ENCODE results near the gene OSGEP.

The OSGEP gene

DNA sequence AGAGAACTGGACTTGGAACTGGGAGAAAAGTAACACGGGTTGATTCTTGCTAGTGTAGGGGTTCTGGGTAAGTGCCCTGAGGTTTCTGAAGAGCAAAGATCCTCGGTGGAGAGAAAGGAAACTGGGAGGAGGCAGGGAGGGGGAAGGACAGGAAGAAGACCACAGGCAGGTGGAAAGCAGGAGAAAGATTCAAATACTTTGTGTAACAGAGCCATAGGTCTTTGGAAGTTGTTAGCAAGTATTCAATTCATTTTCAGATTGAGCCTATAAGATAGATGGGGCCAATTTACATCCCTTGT, 15.9 kb upstream of the OSGEP start:
- peak overlapping the region; percentile 58 for H3K27ac ChIP-seq (ENCODE audit: low read depth, low read length)
- H3K4me1 ChIP-seq (ENCODE audit: control insufficient read depth, low read length) = peaks cover 27% of the 10 kb centered on the region
- TF ChIP-seq, protein P1, sequence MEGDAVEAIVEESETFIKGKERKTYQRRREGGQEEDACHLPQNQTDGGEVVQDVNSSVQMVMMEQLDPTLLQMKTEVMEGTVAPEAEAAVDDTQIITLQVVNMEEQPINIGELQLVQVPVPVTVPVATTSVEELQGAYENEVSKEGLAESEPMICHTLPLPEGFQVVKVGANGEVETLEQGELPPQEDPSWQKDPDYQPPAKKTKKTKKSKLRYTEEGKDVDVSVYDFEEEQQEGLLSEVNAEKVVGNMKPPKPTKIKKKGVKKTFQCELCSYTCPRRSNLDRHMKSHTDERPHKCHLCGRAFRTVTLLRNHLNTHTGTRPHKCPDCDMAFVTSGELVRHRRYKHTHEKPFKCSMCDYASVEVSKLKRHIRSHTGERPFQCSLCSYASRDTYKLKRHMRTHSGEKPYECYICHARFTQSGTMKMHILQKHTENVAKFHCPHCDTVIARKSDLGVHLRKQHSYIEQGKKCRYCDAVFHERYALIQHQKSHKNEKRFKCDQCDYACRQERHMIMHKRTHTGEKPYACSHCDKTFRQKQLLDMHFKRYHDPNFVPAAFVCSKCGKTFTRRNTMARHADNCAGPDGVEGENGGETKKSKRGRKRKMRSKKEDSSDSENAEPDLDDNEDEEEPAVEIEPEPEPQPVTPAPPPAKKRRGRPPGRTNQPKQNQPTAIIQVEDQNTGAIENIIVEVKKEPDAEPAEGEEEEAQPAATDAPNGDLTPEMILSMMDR (IDR thresholded peaks at IDR 0.05; ENCODE audit: low read depth, low read length, poor library complexity, severe bottlenecking) = no peak
- no peak for TF ChIP-seq EZH2phosphoT487 (IDR thresholded peaks at IDR 0.05; ENCODE audit: borderline replicate concordance, low read length)
- H3K27me3 ChIP-seq (ENCODE audit: control insufficient read depth, low read length) = no peaks in the 10 kb centered on the region
- peak overlapping the region; percentile 86 for H3K4me2 ChIP-seq (ENCODE audit: low read length)
- H4K20me1 ChIP-seq (ENCODE audit: control insufficient read depth, insufficient read depth, low read depth, low read length) = peaks cover 19% of the 10 kb centered on the region
- no peaks in the 10 kb centered on the region for H3K9me3 ChIP-seq (ENCODE audit: control insufficient read depth, insufficient read depth, low read length)
- peaks cover 58% of the 10 kb centered on the region for H3K79me2 ChIP-seq (ENCODE audit: control insufficient read depth, low read length)
- peaks cover 58% of the 10 kb centered on the region for H3K36me3 ChIP-seq (ENCODE audit: control insufficient read depth, low read length)
- H3K9me2 ChIP-seq (replicated peaks; ENCODE audit: control insufficient read depth, low read length) = no peaks in the 10 kb centered on the region
- peak overlapping the region; percentile 87 for H3K4me3 ChIP-seq (ENCODE audit: low read length)
- H3F3A ChIP-seq (ENCODE audit: control insufficient read depth, insufficient read depth) = no peaks in the 10 kb centered on the region

DNA sequence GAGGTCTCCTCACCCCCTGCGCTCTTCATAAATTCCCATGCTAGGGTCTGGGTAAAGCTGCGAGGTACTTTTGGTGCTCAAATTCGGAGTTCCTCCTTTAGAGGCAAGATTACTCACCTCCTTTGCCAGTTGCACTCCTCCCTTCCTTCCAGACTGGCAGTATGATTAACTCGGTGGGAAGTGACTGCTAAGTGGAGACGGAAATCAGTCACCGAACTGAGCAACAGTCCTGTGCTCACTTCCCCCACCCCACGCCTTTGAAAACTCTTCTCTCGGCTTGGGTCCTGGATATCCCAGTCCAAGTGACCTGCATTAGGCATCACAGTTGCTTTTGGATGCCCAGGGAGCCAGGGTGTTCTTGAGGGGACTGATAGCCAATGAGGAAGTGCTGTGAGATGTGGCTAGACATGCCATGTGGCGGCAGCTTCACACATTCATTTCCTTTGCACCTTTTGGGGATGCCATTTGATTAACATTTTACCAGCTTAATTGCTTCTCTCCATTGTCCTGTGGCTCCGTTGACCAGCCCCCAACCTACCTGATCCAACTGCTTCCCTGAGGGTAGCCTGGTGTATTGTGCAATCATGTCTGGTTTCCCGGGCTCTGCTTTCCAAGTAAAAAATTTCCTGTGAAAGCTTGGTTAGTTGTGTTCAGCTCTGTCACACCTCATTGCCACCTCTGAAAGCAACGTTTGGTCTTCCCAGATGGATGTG, 15.4 kb upstream of the OSGEP start:
- TF ChIP-seq, protein P1 (IDR thresholded peaks at IDR 0.05; ENCODE audit: low read depth, low read length, poor library complexity, severe bottlenecking) = peak; percentile 6
- TF ChIP-seq EZH2phosphoT487 (IDR thresholded peaks at IDR 0.05; ENCODE audit: borderline replicate concordance, low read length) = no peak
- H4K20me1 ChIP-seq (ENCODE audit: control insufficient read depth, insufficient read depth, low read depth, low read length) = peaks cover 19% of the 10 kb centered on the region

GRCh38 chr14:20469242-20469889, 14.8 kb upstream of the OSGEP start, which contains the start of gene PNP:
Gene PNP, plus strand, starts transcription at chr14:20469406. Its CDS starts 119 bp downstream, at chr14:20469525.
- no peaks in the 10 kb centered on the region for H3K27me3 ChIP-seq (ENCODE audit: control insufficient read depth, low read length)
- TF ChIP-seq, protein P1 (IDR thresholded peaks at IDR 0.05; ENCODE audit: low read depth, low read length, poor library complexity, severe bottlenecking) = peak; percentile 44
- TF ChIP-seq EZH2phosphoT487 (IDR thresholded peaks at IDR 0.05; ENCODE audit: borderline replicate concordance, low read length) = no peak
- no peaks in the 10 kb centered on the region for H3K9me3 ChIP-seq (ENCODE audit: control insufficient read depth, insufficient read depth, low read length)
- H3F3A ChIP-seq (ENCODE audit: control insufficient read depth, insufficient read depth) = no peaks in the 10 kb centered on the region
- H4K20me1 ChIP-seq (ENCODE audit: control insufficient read depth, insufficient read depth, low read depth, low read length) = peaks cover 19% of the 10 kb centered on the region
- peak within 1 kb of the TSS; percentile 87 for H3K4me3 ChIP-seq (ENCODE audit: low read length)
- peaks cover 25% of the 10 kb centered on the region for H3K4me1 ChIP-seq (ENCODE audit: control insufficient read depth, low read length)
- H3K79me2 ChIP-seq (ENCODE audit: control insufficient read depth, low read length) = peaks cover 52% of the 10 kb centered on the region
- peaks cover 46% of the 10 kb centered on the region for H3K36me3 ChIP-seq (ENCODE audit: control insufficient read depth, low read length)
- no peaks in the 10 kb centered on the region for H3K9me2 ChIP-seq (replicated peaks; ENCODE audit: control insufficient read depth, low read length)
- peak within 1 kb of the TSS; percentile 58 for H3K27ac ChIP-seq (ENCODE audit: low read depth, low read length)
- peak within 1 kb of the TSS; percentile 86 for H3K4me2 ChIP-seq (ENCODE audit: low read length)

More for the DNA sequence above, 15.4 kb upstream of the OSGEP start:
- Histone ChIP-seq H3K4me2 (ENCODE audit: low read length) (peak overlapping the region; percentile 86), H3K79me2 (ENCODE audit: control insufficient read depth, low read length) (peaks cover 57% of the 10 kb centered on the region), H3K9me3 (ENCODE audit: control insufficient read depth, insufficient read depth, low read length) (no peaks in the 10 kb centered on the region), H3K4me3 (ENCODE audit: low read length) (peak overlapping the region; percentile 87), H3K27me3 (ENCODE audit: control insufficient read depth, low read length) (no peaks in the 10 kb centered on the region), H3F3A (ENCODE audit: control insufficient read depth, insufficient read depth) (no peaks in the 10 kb centered on the region), H3K9me2 (replicated peaks; ENCODE audit: control insufficient read depth, low read length) (no peaks in the 10 kb centered on the region), H3K36me3 (ENCODE audit: control insufficient read depth, low read length) (peaks cover 53% of the 10 kb centered on the region), H3K4me1 (ENCODE audit: control insufficient read depth, low read length) (peaks cover 22% of the 10 kb centered on the region), H3K27ac (ENCODE audit: low read depth, low read length) (peak overlapping the region; percentile 58)

Data from DOHH2 (cell line).